CD14-positive monocyte (primary cell): ENCODE results near the gene RGS7. TPM values are rescaled to one million over a fixed set of nuclear protein-coding genes. Genes with fewer than 3 reads are reported as not detected.
"Not testable (repeated sequence)": the region's sequence is repeated elsewhere in the genome, so short reads cannot be mapped to it uniquely, and the experiment has no call there.

Source experiments
- DNase-seq, 3 donors: peaks; one replicate each; pipeline ENCODE4 v3.0.0-alpha.2; 2011 to 2022
- H2AFZ ChIP-seq: 2 replicates; pipeline ENCODE4 v1.6.0; 2012; ENCODE audit warnings: mild to moderate bottlenecking, low read depth, low read length, inconsistent platforms; ENCODE audit not compliant: insufficient read depth, poor library complexity, severe bottlenecking
- H3K27ac ChIP-seq, 2 donors: 1 replicate in 1 of 2; 2 replicates in 1 of 2; pipeline ENCODE4 v1.5.1; 2012 to 2013; ENCODE audit warnings: low read length in 2 of 2, control low read depth in 1 of 2, inconsistent platforms in 1 of 2, low read depth in 1 of 2, mild to moderate bottlenecking in 1 of 2
- H3K27me3 ChIP-seq, 2 donors: one replicate each; pipeline versions ENCODE4 v1.6.0 to v1.6.1; 2011 to 2013; ENCODE audit warnings: low read length in 2 of 2; ENCODE audit not compliant: control insufficient read depth in 2 of 2, insufficient read depth in 2 of 2
- H3K36me3 ChIP-seq, 2 donors: replicated peaks in 1 of 2; 1 replicate in 1 of 2; 2 replicates in 1 of 2; pipeline versions ENCODE4 v1.5.1 to v1.6.1; 2012 to 2013; ENCODE audit warnings: low read length in 2 of 2, control low read depth in 1 of 2, inconsistent platforms in 1 of 2, mild to moderate bottlenecking in 1 of 2; ENCODE audit not compliant: insufficient read depth in 2 of 2, control insufficient read depth in 1 of 2
- H3K4me1 ChIP-seq, 2 donors: 1 replicate in 1 of 2; 2 replicates in 1 of 2; pipeline versions ENCODE4 v1.5.1 to v1.6.1; 2012 to 2013; ENCODE audit warnings: low read length in 2 of 2, control low read depth in 1 of 2, inconsistent platforms in 1 of 2, mild to moderate bottlenecking in 1 of 2, moderate library complexity in 1 of 2; ENCODE audit not compliant: insufficient read depth in 2 of 2, control insufficient read depth in 1 of 2
- H3K4me2 ChIP-seq: replicated peaks from 2 replicates; pipeline ENCODE3; 2012; ENCODE audit warnings: low read length, moderate library complexity, mild to moderate bottlenecking; ENCODE audit not compliant: poor library complexity, severe bottlenecking; ENCODE audit errors: extremely low read depth
- H3K4me3 ChIP-seq, 3 experiments: fragments of 200-600 bp in 1 of 3; sonication (generic) in 1 of 3; replicated peaks in 1 of 3; 1 replicate in 2 of 3; 2 replicates in 1 of 3; pipeline ENCODE4 v1.5.1; 2011 to 2013; ENCODE audit warnings: low read length in 3 of 3, mild to moderate bottlenecking in 3 of 3, control low read depth in 2 of 3, low read depth in 2 of 3, inconsistent platforms in 1 of 3, moderate library complexity in 1 of 3
- H3K79me2 ChIP-seq: 2 replicates; pipeline ENCODE4 v1.6.0; 2012; ENCODE audit warnings: mild to moderate bottlenecking, control low read depth, inconsistent platforms, low read length, moderate library complexity; ENCODE audit not compliant: insufficient read depth
- H3K9ac ChIP-seq: 2 replicates; pipeline ENCODE4 v1.6.0; 2017; ENCODE audit warnings: low read length, mild to moderate bottlenecking; ENCODE audit not compliant: insufficient read depth, poor library complexity, severe bottlenecking
- H3K9me3 ChIP-seq, 2 donors: replicated peaks in 1 of 2; 1 replicate in 1 of 2; 2 replicates in 1 of 2; pipeline versions ENCODE4 v1.5.1 to v1.6.1; 2012 to 2013; ENCODE audit warnings: low read length in 2 of 2, control low read depth in 1 of 2; ENCODE audit not compliant: control insufficient read depth in 1 of 2, insufficient read depth in 1 of 2
- H4K20me1 ChIP-seq: 2 replicates; pipeline ENCODE4 v1.6.0; 2012; ENCODE audit warnings: mild to moderate bottlenecking, low read length, control low read depth, moderate library complexity; ENCODE audit not compliant: insufficient read depth
- H3K27ac Mint-ChIP-seq, 7 donors: one replicate each; pipeline ENCODE4 v1.8.0; 2020; ENCODE audit warnings: mild to moderate bottlenecking in 7 of 7, mixed read lengths in 7 of 7, moderate library complexity in 6 of 7, inconsistent platforms in 2 of 7
- H3K27me3 Mint-ChIP-seq, 3 donors: one replicate each; pipeline ENCODE4 v1.8.0; 2021 to 2022; ENCODE audit warnings: low read depth in 3 of 3, mild to moderate bottlenecking in 3 of 3, mixed read lengths in 3 of 3, moderate library complexity in 3 of 3, inconsistent platforms in 1 of 3
- H3K36me3 Mint-ChIP-seq, 2 donors: one replicate each; pipeline ENCODE4 v1.8.0; 2020; ENCODE audit warnings: mixed read lengths in 2 of 2, inconsistent platforms in 1 of 2, mild to moderate bottlenecking in 1 of 2
- H3K4me1 Mint-ChIP-seq: one replicate; pipeline ENCODE4 v1.8.0; 2020; ENCODE audit warnings: mild to moderate bottlenecking, mixed read lengths
- H3K4me3 Mint-ChIP-seq, 2 donors: one replicate each; pipeline ENCODE4 v1.8.0; 2020; ENCODE audit warnings: mild to moderate bottlenecking in 2 of 2, mixed read lengths in 2 of 2, moderate library complexity in 1 of 2
- H3K9me3 Mint-ChIP-seq, 7 donors: one replicate each; pipeline ENCODE4 v1.8.0; 2020 to 2022; ENCODE audit warnings: mixed read lengths in 7 of 7, mild to moderate bottlenecking in 6 of 7, moderate library complexity in 6 of 7, inconsistent platforms in 2 of 7
- CTCF ChIP-seq: fragments of 200-600 bp; IDR thresholded peaks from one replicate; pipeline ENCODE4 v1.8.0; 2022; ENCODE audit warnings: antibody characterized with exemption, mild to moderate bottlenecking
- WGBS: methylation state at CpG from one replicate; pipeline ENCODE4 v1.1.5; 2013; ENCODE audit warnings: missing lambda C conversion rate; ENCODE audit not compliant: insufficient coverage; 5-methylcytosine and 5-hydroxymethylcytosine counted together
- intact Hi-C, 2 donors: fragments of 100-400 bp; cut with micrococcal nuclease; formaldehyde crosslinking; loops; one replicate each; pipeline versions ENCODE4 v1.15.0 to v1.15.1; 2023
- polyA plus RNA-seq, 3 donors: library from polyadenylated mRNA; depleted of rRNA in 1 of 3; unstranded in 2 of 3; stranded (reverse) in 1 of 3; fragments of 300-500 nt in 2 of 3; fragments of >200 nt in 1 of 3; fragmentation: Illumina TruSeq in 2 of 3; gene quantifications; 1 replicate in 2 of 3; 2 replicates in 1 of 3; pipeline ENCODE4 v1.2.3, GENCODE V29; 2012 to 2021

The RGS7 gene
- polyA plus RNA-seq, 3 donors = not detected

GRCh38 chr1:241088075-241088474 lies 268.9 kb downstream of the RGS7 start:
- H3K9me3 ChIP-seq, intact Hi-C loops, H3K79me2 ChIP-seq, H3K4me1 Mint-ChIP-seq, H4K20me1 ChIP-seq, H3K9ac ChIP-seq, H2AFZ ChIP-seq, H3K27ac ChIP-seq, H3K27me3 Mint-ChIP-seq, H3K36me3 ChIP-seq, H3K27me3 ChIP-seq, H3K4me1 ChIP-seq, H3K36me3 Mint-ChIP-seq, H3K4me2 ChIP-seq, DNase-seq, H3K4me3 Mint-ChIP-seq, H3K4me3 ChIP-seq, H3K27ac Mint-ChIP-seq: not testable (repeated sequence)
- WGBS = no CpG with 5 or more reads among the region's 2 CpGs
- H3K9me3 Mint-ChIP-seq = peaks cover 0 to 19% (median 5%) of the 10 kb centered on the region in 7 donors

GRCh38 chr1:241086686-241087085 lies 270.3 kb downstream of the RGS7 start:
- intact Hi-C loops = no loop called here
- Histone ChIP-seq H3K4me2 (no peak overlapping the region), H3K4me3 (no peak overlapping the region), H3K9ac (no peak overlapping the region), H3K4me1 (no peaks in the 10 kb centered on the region), H4K20me1 (no peaks in the 10 kb centered on the region), H3K79me2 (no peaks in the 10 kb centered on the region), H3K27me3 (no peaks in the 10 kb centered on the region), H3K9me3 (no peaks in the 10 kb centered on the region), H3K36me3 (no peaks in the 10 kb centered on the region), H3K27ac (no peak overlapping the region), H2AFZ (no peak overlapping the region)
- Mint-ChIP-seq H3K9me3 (peaks cover 0 to 19% (median 5%) of the 10 kb centered on the region in 7 donors), H3K36me3 (no peaks in the 10 kb centered on the region), H3K4me3 (no peak overlapping the region), H3K27me3 (peaks cover 0 to 4% (median 2%) of the 10 kb centered on the region in 3 donors), H3K27ac (no peak overlapping the region), H3K4me1 (no peaks in the 10 kb centered on the region)
- WGBS = 94% methylated on average over 5 of the region's 6 CpGs
- no peak for TF ChIP-seq CTCF
- no peak for DNase-seq
